Suprapubic skin (tissue), 3 donors: ENCODE measurements around the gene CACNA1G.

Source experiments
- POLR2A ChIP-seq, 2 donors: fragments of 450-650 bp; IDR thresholded peaks; one replicate each; pipeline ENCODE4 v1.6.1; 2017; ENCODE audit warnings: antibody characterized with exemption in 2 of 2, mild to moderate bottlenecking in 2 of 2, moderate library complexity in 2 of 2
- TF ChIP-seq, protein P1 (sequence below), 2 donors: fragments of 200-600 bp in 1 of 2; fragments of 450-650 bp in 1 of 2; sonication (generic) in 1 of 2; IDR thresholded peaks; one replicate each; pipeline ENCODE4 v1.5.1; 2016 to 2019; ENCODE audit warnings: antibody characterized with exemption in 2 of 2, mild to moderate bottlenecking in 1 of 2, moderate library complexity in 1 of 2

DNA sequence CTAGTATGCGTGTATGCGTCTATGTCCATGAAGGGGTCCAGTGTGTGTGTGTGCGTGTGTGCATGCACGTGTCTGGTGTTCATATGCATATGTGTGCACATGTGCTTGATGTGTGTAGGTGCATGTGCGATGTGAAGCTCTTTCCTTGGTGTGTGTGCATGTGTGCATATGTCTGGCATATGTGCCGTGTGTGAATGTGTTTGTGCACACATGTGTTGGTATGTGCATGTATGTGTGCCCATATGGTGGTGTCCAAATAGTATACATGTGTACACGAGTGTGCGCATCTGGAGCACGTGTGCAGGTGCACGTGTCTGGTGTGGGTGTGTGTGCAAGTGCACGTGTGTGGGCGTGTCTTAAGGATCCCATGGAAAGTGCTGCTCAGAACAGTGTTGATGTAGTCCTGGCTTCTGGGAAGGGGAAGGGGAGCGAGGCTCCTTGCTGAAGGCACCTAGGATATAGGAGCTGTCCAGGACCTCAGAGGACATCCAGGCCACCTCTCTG is 17.0 kb downstream of the CACNA1G start:
- TF ChIP-seq, protein P1, sequence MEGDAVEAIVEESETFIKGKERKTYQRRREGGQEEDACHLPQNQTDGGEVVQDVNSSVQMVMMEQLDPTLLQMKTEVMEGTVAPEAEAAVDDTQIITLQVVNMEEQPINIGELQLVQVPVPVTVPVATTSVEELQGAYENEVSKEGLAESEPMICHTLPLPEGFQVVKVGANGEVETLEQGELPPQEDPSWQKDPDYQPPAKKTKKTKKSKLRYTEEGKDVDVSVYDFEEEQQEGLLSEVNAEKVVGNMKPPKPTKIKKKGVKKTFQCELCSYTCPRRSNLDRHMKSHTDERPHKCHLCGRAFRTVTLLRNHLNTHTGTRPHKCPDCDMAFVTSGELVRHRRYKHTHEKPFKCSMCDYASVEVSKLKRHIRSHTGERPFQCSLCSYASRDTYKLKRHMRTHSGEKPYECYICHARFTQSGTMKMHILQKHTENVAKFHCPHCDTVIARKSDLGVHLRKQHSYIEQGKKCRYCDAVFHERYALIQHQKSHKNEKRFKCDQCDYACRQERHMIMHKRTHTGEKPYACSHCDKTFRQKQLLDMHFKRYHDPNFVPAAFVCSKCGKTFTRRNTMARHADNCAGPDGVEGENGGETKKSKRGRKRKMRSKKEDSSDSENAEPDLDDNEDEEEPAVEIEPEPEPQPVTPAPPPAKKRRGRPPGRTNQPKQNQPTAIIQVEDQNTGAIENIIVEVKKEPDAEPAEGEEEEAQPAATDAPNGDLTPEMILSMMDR (IDR thresholded peaks at IDR 0.05) = no peak
- no peak for TF ChIP-seq POLR2A (IDR thresholded peaks at IDR 0.05)
